Sciatic nerve (tissue), 2 donors: ENCODE data around the gene APLN. TPM values are rescaled to one million over a fixed set of nuclear protein-coding genes. Genes with fewer than 3 reads are reported as not detected.

ENCODE experiments used
- ATAC-seq: fragments of 200-7000 bp; cut with Tn5 transposase; one replicate; pipeline ENCODE4 v1.9.1; 2020; ENCODE audit warnings: mild to moderate bottlenecking, moderate library complexity
- DNase-seq: peaks from one replicate; pipeline ENCODE4 v3.0.0-alpha.2; 2020; ENCODE audit warnings: low spot score
- intact Hi-C: fragments of 100-400 bp; cut with DNase I; formaldehyde crosslinking; loops from one replicate; pipeline ENCODE4 v1.14.2; 2022
- total RNA-seq: library from RNA; stranded (reverse); fragmentation: NEBNext Ultra II Directional; extraction: Animal tissue kit (Norgen Biotek cat#: 25700); gene quantifications from one replicate; pipeline ENCODE4 v1.2.1, GENCODE V29; 2021
- donor health status: DM: no; HTN: no; CAD: no.
- donor health status: DM: no; HTN: no; CAD: no.

APLN gene
- total RNA-seq, 1 donor from 2014 or later, result 1.3 TPM

GRCh38 chrX:129647418-129648410, 7.0 kb downstream of the APLN start:
- DNase-seq (no peak), ATAC-seq (no peak)
- intact Hi-C loops, result no loop called here

- ATAC-seq (no peak), DNase-seq (no peak)
- intact Hi-C loops, result no loop called here
Observed at GRCh38 chrX:129646566-129647417, 8.0 kb downstream of the APLN start.

GRCh38 chrX:129642641-129643040, 12.1 kb downstream of the APLN start:
- intact Hi-C loops, result no loop called here
- ATAC-seq, result peak; percentile 10
- DNase-seq, result no peak

GRCh38 chrX:129641941-129642340, 12.8 kb downstream of the APLN start:
- DNase-seq (no peak), ATAC-seq (no peak)
- intact Hi-C loops, result no loop called here

- DNase-seq (no peak), ATAC-seq (no peak)
- intact Hi-C loops, result no loop called here
Observed at GRCh38 chrX:129641469-129641868, 13.3 kb downstream of the APLN start.

GRCh38 chrX:129640737-129641136, 14.0 kb downstream of the APLN start:
- intact Hi-C loops, result no loop called here
- DNase-seq, result no peak
- ATAC-seq, result no peak

- DNase-seq, result no peak
- no peak for ATAC-seq
- intact Hi-C loops, result no loop called here
Observed at GRCh38 chrX:129638917-129639316, 15.8 kb downstream of the APLN start.

- ATAC-seq (peak; percentile 71), DNase-seq (peak; percentile 82)
- intact Hi-C loops, result no loop called here
Observed at GRCh38 chrX:129637217-129638109, 17.3 kb downstream of the APLN start.

- DNase-seq (no peak), ATAC-seq (peak; percentile 62)
- intact Hi-C loops, result no loop called here
Observed at GRCh38 chrX:129636175-129636681, 18.5 kb downstream of the APLN start.

- DNase-seq (no peak), ATAC-seq (no peak)
- intact Hi-C loops, result no loop called here
Observed at GRCh38 chrX:129634541-129634940, 20.2 kb downstream of the APLN start.

- DNase-seq (no peak), ATAC-seq (no peak)
- intact Hi-C loops, result no loop called here
Observed at GRCh38 chrX:129632443-129632842, 22.3 kb downstream of the APLN start.

GRCh38 chrX:129631849-129632248, 22.9 kb downstream of the APLN start:
- no peak for DNase-seq
- intact Hi-C loops, result no loop called here
- no peak for ATAC-seq

GRCh38 chrX:129629837-129630236, 24.9 kb downstream of the APLN start:
- intact Hi-C loops, result no loop called here
- no peak for DNase-seq
- peak; percentile 62 for ATAC-seq

GRCh38 chrX:129626026-129626425, 28.7 kb downstream of the APLN start:
- ATAC-seq, result no peak
- DNase-seq, result no peak
- intact Hi-C loops, result no loop called here

- intact Hi-C loops, result no loop called here
- DNase-seq, result no peak
- ATAC-seq, result no peak
Observed at GRCh38 chrX:129622757-129623301, 31.9 kb downstream of the APLN start.

- intact Hi-C loops, result no loop called here
- ATAC-seq (no peak), DNase-seq (no peak)
Observed at GRCh38 chrX:129618997-129619396, 35.8 kb downstream of the APLN start.

- no peak for DNase-seq
- no peak for ATAC-seq
- intact Hi-C loops, result no loop called here
Observed at GRCh38 chrX:129617420-129617819, 37.3 kb downstream of the APLN start.

- ATAC-seq (no peak), DNase-seq (no peak)
- intact Hi-C loops, result no loop called here
Observed at GRCh38 chrX:129614481-129615255, 40.1 kb downstream of the APLN start.
